IPS DF 6.9 (cell line): Measurements from ENCODE around the gene KBTBD12.
"Not testable (repeated sequence)": the region's sequence is repeated elsewhere in the genome, so short reads cannot be mapped to it uniquely, and the experiment has no call there.

Experiments used
- DNase-seq: peaks from one replicate; pipeline ENCODE4 v3.0.0-alpha.2; 2013; ENCODE audit warnings: low read depth, low spot score
- H3K27ac ChIP-seq: one replicate; pipeline ENCODE4 v1.5.1; 2013; ENCODE audit warnings: low read length, control low read depth
- H3K27me3 ChIP-seq: 2 replicates; pipeline ENCODE4 v1.6.1; 2013; ENCODE audit warnings: mild to moderate bottlenecking, low read length; ENCODE audit not compliant: control insufficient read depth, insufficient read depth
- H3K36me3 ChIP-seq: 2 replicates; pipeline ENCODE4 v1.6.1; 2013; ENCODE audit warnings: low read length; ENCODE audit not compliant: control insufficient read depth, insufficient read depth
- H3K4me1 ChIP-seq: 2 replicates; pipeline ENCODE4 v1.6.1; 2013; ENCODE audit warnings: low read length; ENCODE audit not compliant: control insufficient read depth, insufficient read depth
- H3K4me3 ChIP-seq: 2 replicates; pipeline ENCODE4 v1.5.1; 2013; ENCODE audit warnings: mild to moderate bottlenecking, low read length
- H3K9me3 ChIP-seq: 2 replicates; pipeline ENCODE4 v1.6.1; 2013; ENCODE audit warnings: low read length, inconsistent platforms; ENCODE audit not compliant: control insufficient read depth, insufficient read depth
- WGBS: extraction: QIAGEN DNeasy Blood & Tissue Kit; methylation state at CpG from one replicate; pipeline ENCODE4 v1.1.7; 2013; ENCODE audit warnings: mixed read lengths, missing lambda C conversion rate; ENCODE audit not compliant: insufficient read length, insufficient coverage; 5-methylcytosine and 5-hydroxymethylcytosine counted together

Gene KBTBD12

DNA sequence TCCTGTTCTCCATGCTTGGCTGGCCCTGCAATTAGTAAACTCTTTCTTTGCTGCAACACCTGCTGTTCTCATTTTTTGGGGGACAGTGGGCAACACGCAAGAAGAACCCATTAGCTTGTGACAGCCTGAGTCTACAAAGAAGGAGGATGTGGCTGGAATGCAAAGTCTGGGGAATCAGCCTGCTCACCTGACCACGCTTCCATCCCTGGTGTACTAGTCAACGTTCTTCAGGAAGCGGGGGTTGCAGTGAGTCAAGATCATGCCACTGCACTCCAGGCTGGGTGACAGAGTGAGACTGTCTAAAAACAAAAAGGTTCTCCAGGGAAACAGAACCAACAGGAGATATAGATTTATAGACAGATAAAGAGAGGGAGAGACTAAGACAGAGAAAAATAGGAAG lies 27.7 kb upstream of the KBTBD12 start:
- WGBS, result no CpG with 5 or more reads among the region's 4 CpGs
- no peak for DNase-seq
- Histone ChIP-seq H3K27ac (no peak overlapping the region), H3K4me3 (no peak overlapping the region), H3K4me1 (no peaks in the 10 kb centered on the region; the same call in 1 of the 2 replicates), H3K27me3 (no peaks in the 10 kb centered on the region), H3K36me3 (no peaks in the 10 kb centered on the region), H3K9me3 (no peaks in the 10 kb centered on the region)

DNA sequence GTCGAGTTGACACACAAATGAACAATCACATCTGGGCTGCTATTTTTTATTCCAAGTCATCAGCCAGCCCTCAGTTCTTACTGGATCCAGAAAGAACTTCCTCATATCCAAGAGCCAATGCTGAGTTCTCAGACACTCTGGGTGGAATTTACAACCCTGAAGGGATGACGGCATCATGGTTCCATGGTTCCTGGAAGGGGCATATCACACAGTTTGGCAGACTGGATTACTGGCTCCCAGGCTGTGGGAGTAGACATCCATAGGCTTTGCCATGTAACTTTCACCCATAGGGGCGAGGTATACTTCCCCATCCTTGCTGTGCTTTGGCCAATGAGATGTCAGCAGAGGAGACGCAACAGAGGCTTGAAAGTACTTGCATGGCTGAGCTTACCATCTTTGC lies 26.9 kb upstream of the KBTBD12 start:
- no peaks in the 10 kb centered on the region for H3K36me3 ChIP-seq
- no peak overlapping the region for H3K4me3 ChIP-seq
- no CpG with 5 or more reads among the region's 4 CpGs for WGBS
- no peaks in the 10 kb centered on the region for H3K9me3 ChIP-seq
- no peak for DNase-seq
- no peaks in the 10 kb centered on the region; the same call in 1 of the 2 replicates for H3K4me1 ChIP-seq
- no peaks in the 10 kb centered on the region for H3K27me3 ChIP-seq
- H3K27ac ChIP-seq, result no peak overlapping the region

GRCh38 chr3:127888564-127889107 lies 26.4 kb upstream of the KBTBD12 start:
- H3K9me3 ChIP-seq, result no peaks in the 10 kb centered on the region
- no CpG with 5 or more reads among the region's 8 CpGs for WGBS
- H3K27ac ChIP-seq, result no peak overlapping the region
- DNase-seq, result no peak
- no peaks in the 10 kb centered on the region; the same call in 1 of the 2 replicates for H3K4me1 ChIP-seq
- no peaks in the 10 kb centered on the region for H3K27me3 ChIP-seq
- H3K36me3 ChIP-seq, result no peaks in the 10 kb centered on the region
- no peak overlapping the region for H3K4me3 ChIP-seq

DNA sequence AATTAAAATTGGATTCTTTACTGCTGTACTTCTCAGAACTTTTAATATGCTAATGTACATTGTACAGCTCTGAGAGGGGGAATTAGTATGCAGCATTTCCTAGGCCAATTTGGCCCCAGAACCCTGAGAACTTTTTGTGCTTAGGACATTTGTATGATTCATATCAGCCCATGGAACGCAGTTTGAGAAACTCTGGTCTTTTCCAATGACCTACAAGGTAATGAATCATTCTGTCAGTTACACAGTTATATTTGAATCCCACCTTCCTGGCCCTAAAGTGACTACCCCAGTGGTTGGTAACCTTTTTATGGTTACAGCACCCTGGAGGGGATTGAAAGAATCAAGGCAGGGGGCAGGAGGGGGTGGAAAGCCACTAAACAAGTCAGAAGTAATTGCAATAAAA lies 25.6 kb upstream of the KBTBD12 start:
- no peaks in the 10 kb centered on the region for H3K27me3 ChIP-seq
- no peak overlapping the region for H3K4me3 ChIP-seq
- H3K4me1 ChIP-seq, result no peaks in the 10 kb centered on the region; the same call in 1 of the 2 replicates
- WGBS, result no CpG with 5 or more reads among the region's 1 CpG
- no peaks in the 10 kb centered on the region for H3K36me3 ChIP-seq
- no peaks in the 10 kb centered on the region for H3K9me3 ChIP-seq
- no peak for DNase-seq
- H3K27ac ChIP-seq, result no peak overlapping the region

DNA sequence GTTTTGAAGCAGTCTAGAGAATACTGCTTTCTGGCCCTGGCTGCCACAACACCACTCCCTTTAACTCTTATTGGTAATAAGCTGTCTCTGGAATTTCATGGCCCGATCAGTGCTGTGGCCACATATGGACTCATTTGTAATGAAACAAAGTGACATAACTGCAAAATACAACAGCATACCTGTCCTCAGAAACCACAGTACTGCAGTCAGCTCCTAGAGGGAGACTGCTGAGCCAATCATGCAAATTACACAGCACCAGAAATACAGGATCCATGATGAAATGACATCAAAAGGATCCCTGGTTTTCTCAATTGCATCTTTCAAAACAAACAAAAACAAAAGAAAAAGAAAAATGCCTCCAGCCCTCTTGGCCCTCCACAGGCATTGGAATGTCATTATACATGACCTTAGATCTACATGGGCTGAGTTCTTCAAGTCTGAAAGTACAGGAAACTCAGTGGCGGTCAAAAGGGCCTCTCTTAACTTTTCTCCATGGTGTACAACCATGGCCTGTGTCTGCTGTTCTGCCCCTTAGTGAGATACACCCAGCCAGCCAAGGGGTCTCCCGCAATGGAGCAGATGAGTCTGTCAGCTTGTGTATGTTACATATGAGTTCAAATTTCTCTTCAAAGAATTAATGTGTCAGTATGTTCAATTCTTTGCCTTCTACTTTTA lies 24.9 kb upstream of the KBTBD12 start:
- Histone ChIP-seq H3K4me3 (no peak overlapping the region), H3K36me3 (no peaks in the 10 kb centered on the region), H3K27me3 (no peaks in the 10 kb centered on the region), H3K4me1 (no peaks in the 10 kb centered on the region; the same call in 1 of the 2 replicates), H3K27ac (no peak overlapping the region), H3K9me3 (no peaks in the 10 kb centered on the region)
- no CpG with 5 or more reads among the region's 3 CpGs for WGBS
- no peak for DNase-seq

GRCh38 chr3:127890651-127891290 lies 24.3 kb upstream of the KBTBD12 start:
- not testable (repeated sequence) for H3K36me3 ChIP-seq, H3K9me3 ChIP-seq, H3K27ac ChIP-seq, H3K27me3 ChIP-seq, DNase-seq, H3K4me3 ChIP-seq, H3K4me1 ChIP-seq
- WGBS, result no CpG with 5 or more reads among the region's 9 CpGs

- Histone ChIP-seq H3K36me3 (no peaks in the 10 kb centered on the region), H3K27ac (no peak overlapping the region), H3K4me1 (no peaks in the 10 kb centered on the region), H3K27me3 (no peaks in the 10 kb centered on the region), H3K9me3 (no peaks in the 10 kb centered on the region), H3K4me3 (no peak overlapping the region)
- no peak for DNase-seq
- WGBS, result no CpG with 5 or more reads among the region's 3 CpGs
Measured at GRCh38 chr3:127894481-127894880, 20.6 kb upstream of the KBTBD12 start.

DNA sequence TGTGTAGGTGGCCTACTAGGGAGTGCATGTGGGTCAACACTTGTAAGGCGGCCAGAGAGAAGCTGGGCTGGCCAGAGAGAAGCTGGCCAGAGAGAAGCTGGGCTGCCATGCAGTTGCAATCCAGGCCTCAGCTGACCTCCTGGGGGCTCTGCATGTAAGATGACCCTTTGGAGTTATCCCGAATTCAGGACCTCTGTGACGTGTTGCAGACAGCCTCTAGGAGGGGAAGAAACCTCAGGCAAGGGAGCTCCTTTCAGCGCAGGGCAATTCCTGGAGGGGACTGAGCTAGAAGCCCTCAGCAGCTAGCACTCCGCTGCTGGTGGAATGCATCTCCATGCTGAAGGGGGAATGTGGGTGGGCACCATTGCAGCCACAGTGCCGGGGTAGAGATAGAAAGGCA lies 15.8 kb upstream of the KBTBD12 start:
- no peaks in the 10 kb centered on the region for H3K36me3 ChIP-seq
- no peaks in the 10 kb centered on the region for H3K27me3 ChIP-seq
- no CpG with 5 or more reads among the region's 6 CpGs for WGBS
- no peak overlapping the region for H3K27ac ChIP-seq
- H3K4me3 ChIP-seq, result no peak overlapping the region
- no peaks in the 10 kb centered on the region for H3K4me1 ChIP-seq
- no peak for DNase-seq
- H3K9me3 ChIP-seq, result no peaks in the 10 kb centered on the region

- no peaks in the 10 kb centered on the region for H3K4me1 ChIP-seq
- WGBS, result no CpG with 5 or more reads among the region's 3 CpGs
- no peak overlapping the region for H3K4me3 ChIP-seq
Measured at GRCh38 chr3:127899766-127900165, 15.3 kb upstream of the KBTBD12 start.

GRCh38 chr3:127900536-127900935 lies 14.5 kb upstream of the KBTBD12 start:
- no peaks in the 10 kb centered on the region for H3K9me3 ChIP-seq
- H3K4me3 ChIP-seq, result no peak overlapping the region
- DNase-seq, result no peak
- H3K36me3 ChIP-seq, result no peaks in the 10 kb centered on the region
- H3K27me3 ChIP-seq, result no peaks in the 10 kb centered on the region
- H3K27ac ChIP-seq, result no peak overlapping the region
- H3K4me1 ChIP-seq, result no peaks in the 10 kb centered on the region
- no CpG with 5 or more reads among the region's 5 CpGs for WGBS

More at GRCh38 chr3:127899766-127900165, 15.3 kb upstream of the KBTBD12 start:
- H3K9me3 ChIP-seq, result no peaks in the 10 kb centered on the region
- no peak for DNase-seq
- no peaks in the 10 kb centered on the region for H3K36me3 ChIP-seq
- no peaks in the 10 kb centered on the region for H3K27me3 ChIP-seq
- H3K27ac ChIP-seq, result no peak overlapping the region
